NAMALWA (cell line): ENCODE measurements around the gene CSRP1.

Experiments
- DNase-seq: peaks from one replicate; pipeline ENCODE4 v3.0.0-alpha.2; 2015; ENCODE audit warnings: low spot score

CSRP1 gene

DNA sequence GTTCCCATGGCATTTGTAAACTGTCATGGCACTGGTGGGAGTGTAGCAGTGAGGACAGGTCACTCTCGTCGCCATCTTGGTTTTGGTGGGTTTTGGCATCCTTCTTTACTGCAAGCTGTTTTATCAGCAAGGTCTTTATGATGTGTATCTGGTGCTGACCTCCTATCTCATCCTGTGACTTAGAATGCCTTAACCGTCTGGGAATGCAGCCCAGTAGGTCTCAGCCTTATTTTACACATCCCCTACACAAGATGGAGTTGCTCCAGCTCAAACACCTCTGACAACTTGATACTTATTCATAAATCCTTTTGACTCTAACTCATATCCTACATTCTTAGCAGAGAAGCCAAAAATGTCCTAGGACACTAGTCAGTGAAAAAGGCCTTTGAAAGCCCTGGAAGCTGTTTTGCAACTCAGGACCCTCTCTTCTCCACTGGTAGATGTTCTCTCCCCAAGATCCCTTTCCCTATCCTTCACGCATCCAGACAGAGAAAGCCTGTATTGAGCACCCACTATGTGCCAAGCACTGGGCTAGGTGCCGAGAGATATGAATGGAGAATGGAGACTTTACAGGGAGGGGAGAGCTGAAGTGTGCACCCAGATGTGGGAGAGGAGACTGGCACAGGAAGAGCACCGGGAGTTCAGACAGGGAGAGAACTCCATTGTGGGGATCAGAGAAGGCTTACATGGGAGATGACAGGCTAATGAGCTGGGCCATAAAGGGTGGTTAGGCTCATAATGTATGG lies 6.7 kb upstream of the CSRP1 start:
- no peak for DNase-seq

DNA sequence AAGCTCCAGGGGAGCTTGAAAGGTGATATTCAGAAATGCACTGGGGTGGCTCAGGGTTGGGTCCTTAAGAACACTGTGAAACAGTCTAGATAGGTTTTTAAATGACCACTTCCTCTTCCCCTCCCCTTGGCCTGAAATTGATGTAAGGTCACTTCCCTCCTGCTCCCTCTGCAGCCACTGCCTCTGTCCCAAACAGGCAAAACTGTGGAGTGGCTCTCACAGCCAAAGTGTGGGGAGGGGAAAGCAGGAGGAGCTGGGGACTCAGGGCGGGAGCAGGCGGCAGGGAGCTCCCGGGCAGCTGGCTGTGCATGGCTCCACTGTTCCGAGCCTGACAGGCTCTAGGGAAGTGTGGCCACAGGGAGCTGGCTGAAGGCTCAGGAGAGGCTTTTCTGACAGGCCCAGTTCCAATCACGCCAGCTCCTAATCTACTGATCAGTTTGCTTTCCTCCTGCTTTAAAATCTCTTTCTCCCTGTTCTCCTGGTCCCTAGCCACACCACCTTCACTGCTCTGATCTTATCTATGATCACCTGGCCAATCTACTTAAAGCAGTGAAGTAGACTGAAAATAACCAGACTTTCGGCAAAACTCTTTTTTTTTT lies 5.1 kb upstream of the CSRP1 start:
- no peak for DNase-seq

GRCh38 chr1:201511396-201511940 lies 4.5 kb upstream of the CSRP1 start:
- DNase-seq: no peak

DNA sequence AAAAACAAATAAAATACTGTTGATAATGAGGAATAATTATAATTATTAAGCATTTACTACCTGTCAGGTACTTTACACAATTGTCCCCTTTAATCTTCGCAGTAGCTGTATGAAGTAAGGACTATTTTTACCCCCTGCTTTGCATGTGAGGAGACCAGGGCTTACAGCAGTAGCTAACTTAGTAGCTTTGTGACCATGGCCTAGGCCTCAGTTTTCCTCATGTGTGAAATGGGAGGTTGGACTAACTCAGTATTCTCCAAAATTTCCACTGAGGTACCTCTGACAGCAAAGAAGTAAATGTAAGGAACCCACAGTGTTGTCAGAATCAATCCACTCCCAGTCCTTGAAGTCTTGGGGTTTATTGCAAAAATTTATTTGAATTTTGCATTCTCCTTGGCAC lies 3.8 kb upstream of the CSRP1 start:
- DNase-seq: no peak

- no peak for DNase-seq
Measured at GRCh38 chr1:201509601-201510374, 2.9 kb upstream of the CSRP1 start.

- no peak for DNase-seq
Measured at GRCh38 chr1:201508809-201509208, 1.9 kb upstream of the CSRP1 start.

- no peak for DNase-seq
Measured at GRCh38 chr1:201507360-201507675, 395 bp upstream of the CSRP1 start.

DNA sequence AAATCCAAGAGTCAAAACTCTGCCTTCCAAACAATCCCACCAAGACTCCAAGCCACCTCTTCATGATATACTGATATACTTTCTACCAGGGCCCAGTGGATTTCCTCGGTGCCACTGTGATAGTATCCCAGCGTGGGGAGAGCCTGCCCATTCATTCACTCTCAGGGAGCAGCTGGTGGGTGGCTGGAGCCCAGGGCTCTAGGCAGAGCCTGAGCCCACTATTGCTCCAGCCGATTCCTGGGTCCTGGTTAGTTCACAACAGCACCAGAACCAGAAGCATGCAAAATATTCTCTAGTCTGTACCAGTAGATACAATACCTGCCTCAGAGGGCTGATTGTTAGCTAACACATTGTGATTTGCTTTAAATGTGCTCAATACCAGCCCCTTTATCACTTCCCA lies 831 bp downstream of the CSRP1 start:
- no peak for DNase-seq

- no peak for DNase-seq
Measured at GRCh38 chr1:201505503-201505890, 1.4 kb downstream of the CSRP1 start.

DNA sequence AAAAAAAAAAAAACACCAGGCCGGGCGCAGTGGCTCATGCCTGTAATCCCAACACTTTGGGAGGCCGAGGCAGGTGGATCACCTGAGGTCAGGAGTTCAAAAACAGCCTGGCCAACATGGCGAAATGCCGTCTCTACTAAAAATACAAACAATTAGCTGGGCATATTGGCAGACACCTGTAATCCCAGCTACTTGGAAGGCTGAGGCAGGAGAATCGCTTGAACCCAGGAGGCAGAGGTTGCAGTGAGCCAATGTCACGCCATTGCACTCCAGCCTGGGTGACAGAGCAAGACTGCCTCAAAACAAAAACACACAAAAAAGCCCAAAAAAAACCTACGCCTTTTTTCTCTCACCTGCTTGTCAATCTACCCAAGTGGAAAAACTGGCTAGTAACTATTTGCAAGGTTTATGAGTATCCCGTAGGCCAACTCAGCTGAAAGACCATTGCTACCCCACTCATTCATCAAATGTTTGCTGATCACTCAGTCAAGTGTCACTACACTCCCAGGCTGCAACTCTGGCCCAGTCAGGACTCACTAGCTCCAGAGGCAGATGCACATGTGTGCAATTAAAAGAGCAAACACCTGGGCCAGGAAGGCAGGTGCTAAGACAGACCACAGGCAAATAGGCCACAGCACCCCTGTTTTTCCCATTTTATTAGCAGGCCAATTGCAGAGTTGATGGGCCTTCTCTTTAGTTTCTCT lies 2.0 kb downstream of the CSRP1 start:
- DNase-seq: no peak

DNA sequence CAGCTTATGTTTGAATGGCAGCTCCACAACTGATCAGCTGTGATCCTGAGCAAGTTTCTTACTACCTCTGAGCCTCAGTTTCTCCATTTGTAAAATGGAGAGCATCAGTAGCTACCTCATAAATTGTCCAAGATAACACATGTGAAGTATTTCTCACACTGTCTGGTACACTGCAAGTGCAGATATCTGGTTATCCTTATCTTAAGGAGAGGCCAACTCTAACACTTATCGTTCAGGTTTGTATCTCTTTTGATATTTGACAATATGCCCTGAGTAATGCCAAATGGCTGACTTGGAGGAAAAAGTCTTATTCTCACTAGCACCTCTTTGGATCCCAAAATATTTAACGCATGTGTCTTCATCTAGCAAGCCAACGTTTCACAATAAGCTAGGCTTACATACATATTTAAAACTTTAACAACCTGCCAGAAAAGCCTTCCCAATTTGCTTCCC lies 2.7 kb downstream of the CSRP1 start:
- no peak for DNase-seq

- no peak for DNase-seq
Measured at GRCh38 chr1:201503397-201504176, 3.3 kb downstream of the CSRP1 start.

DNA sequence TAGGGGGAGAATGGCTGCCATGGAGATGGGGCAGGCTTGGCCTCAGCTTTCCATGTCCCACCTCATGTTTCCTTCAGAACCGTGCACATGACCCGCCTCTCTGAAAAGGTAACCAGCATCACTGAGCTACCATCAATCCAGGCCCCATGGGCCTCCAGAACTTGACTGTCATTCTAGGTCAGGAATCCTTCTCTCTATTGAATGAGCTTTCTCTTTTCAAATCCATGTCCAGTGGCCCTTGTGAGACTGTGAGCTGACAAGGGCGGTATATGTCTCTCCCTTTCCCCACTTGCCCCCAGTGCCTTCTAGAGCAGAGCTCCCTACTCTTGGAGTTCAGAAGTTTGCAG lies 4.4 kb downstream of the CSRP1 start:
- no peak for DNase-seq

- DNase-seq: no peak
Measured at GRCh38 chr1:201501812-201502510, 5.0 kb downstream of the CSRP1 start.

DNA sequence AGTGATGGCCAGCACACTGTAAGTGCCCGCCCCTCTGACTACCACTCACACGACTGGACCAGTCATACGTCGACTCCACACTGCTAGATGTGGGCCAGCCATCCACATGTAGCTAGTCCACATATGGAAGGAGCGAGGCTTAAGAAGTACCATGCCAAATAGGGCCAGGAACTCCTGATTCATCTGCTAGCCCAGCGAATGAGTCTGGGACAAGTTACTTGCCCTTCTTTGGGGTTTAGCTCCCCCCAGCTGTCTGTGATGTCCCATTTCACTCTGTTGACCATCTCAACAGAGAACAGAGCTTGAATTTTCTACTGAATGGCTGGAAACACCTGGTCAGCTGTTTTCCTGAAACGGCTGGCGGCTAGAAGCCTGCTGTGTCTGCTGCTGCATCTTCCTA lies 5.8 kb downstream of the CSRP1 start:
- no peak for DNase-seq

DNA sequence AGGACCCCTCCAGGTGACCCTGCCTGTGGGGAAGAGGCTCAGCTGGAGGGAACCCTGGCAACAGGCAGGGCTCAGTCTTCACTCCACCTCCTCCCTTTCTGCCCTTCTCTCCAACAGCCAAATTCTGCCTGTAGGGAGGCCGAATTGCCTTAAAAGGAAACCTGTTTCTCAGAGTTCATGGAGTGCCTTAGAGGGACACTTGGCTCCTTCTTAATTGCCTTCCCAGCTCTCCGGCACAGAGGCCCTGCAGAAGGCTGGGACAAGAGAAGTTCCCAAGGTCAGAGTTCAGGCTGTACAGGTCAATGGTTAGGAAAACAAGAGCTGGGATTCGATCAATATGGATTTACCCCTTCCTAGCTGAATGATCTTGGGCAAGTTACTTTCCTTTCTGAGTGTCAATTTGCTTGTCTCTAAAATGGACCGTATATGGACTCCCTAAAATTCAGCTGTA lies 6.2 kb downstream of the CSRP1 start:
- no peak for DNase-seq

DNA sequence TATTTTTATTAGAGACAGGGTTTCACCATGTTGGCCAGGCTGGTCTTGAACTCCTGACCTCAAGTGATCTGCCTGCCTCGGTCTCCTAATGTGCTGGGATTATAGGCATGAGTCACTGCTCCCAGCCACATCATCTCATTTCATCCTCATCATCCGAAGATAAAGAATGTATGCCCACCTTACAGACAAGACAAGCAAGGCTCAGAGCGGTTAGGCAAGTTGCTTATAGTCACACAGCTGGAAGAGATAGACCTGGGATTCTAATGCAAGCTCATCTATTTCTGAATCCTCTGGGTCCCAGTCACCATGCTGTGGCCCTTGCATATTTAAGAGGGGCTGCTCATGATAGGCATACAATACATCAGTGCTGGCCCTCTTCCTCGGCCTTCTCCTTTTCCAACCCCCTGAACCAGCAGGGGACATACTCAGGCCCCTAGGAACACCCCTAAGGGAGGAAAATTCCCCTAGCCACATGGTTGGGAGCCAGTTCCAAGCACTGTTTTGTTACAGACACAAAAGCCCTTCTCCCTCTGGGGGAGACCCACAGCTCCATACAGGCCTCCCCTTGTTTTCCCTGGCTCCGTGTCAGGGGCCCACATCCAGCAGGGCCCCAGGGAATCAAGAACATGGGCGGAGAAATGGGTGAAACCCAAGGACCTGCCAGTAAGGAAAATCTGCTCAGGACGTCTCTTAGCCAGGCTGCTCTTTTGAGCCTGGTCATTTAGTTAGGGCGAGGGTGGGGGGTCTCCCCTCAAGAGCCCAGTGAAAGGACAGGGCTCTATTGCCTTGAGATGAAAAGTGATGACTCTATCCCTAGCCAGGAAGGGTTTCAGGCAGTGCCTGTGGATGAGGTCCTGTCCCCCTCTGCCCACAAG lies 6.9 kb downstream of the CSRP1 start:
- no peak for DNase-seq

DNA sequence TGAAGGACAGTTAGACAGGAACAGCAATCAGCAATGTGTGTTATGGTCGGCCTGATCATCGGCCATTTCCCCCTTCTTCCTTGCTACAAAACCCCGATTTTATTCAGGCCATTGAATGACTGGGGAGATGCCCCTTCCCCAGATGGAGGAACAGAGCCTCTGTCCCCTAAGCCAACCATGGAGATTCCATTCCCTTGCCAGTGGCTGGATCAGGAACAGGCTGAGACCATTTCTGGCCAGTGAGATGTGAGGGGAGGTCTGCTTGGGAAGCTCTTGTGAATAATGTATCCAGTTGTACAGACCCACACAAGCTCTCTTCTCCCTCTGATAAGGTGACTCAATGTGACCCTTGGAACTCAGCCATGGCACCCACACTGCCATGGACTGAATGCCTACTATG lies 7.7 kb downstream of the CSRP1 start:
- no peak for DNase-seq

GRCh38 chr1:201498621-201499020 lies 8.3 kb downstream of the CSRP1 start:
- DNase-seq: no peak

GRCh38 chr1:201497935-201498509 lies 8.9 kb downstream of the CSRP1 start:
- no peak for DNase-seq
